ENCODE measurements around the gene SEM1.

Gene SEM1

DNA sequence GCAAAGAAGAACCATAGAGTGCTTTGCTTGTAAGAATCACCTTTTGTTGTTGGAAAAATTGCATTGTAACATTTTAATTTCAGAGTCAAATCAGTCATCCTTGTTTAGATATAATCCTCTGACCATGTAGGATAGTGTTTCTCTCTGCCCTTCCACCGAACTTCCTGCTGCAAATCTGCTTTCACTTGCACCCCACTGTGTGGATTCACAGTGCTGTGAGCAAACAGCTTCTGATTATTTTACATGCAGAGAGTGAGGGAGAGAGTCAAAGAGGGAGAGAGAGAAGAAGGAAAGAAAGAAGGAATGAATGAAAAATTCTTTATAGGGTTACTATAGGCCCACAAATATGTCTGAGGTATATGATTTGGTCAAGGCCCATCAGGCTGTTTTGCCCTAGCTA is 30.0 kb upstream of the SEM1 start:
- no peaks in the 10 kb centered on the region for H3K9me3 ChIP-seq (ENCODE audit: insufficient read depth, low read length)
- TF ChIP-seq EZH2phosphoT487 (IDR thresholded peaks at IDR 0.05; ENCODE audit: low read depth): no peak
- TF ChIP-seq, protein P1, sequence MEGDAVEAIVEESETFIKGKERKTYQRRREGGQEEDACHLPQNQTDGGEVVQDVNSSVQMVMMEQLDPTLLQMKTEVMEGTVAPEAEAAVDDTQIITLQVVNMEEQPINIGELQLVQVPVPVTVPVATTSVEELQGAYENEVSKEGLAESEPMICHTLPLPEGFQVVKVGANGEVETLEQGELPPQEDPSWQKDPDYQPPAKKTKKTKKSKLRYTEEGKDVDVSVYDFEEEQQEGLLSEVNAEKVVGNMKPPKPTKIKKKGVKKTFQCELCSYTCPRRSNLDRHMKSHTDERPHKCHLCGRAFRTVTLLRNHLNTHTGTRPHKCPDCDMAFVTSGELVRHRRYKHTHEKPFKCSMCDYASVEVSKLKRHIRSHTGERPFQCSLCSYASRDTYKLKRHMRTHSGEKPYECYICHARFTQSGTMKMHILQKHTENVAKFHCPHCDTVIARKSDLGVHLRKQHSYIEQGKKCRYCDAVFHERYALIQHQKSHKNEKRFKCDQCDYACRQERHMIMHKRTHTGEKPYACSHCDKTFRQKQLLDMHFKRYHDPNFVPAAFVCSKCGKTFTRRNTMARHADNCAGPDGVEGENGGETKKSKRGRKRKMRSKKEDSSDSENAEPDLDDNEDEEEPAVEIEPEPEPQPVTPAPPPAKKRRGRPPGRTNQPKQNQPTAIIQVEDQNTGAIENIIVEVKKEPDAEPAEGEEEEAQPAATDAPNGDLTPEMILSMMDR (IDR thresholded peaks at IDR 0.05; ENCODE audit: low read depth, low read length): no peak
- H2AFZ ChIP-seq (ENCODE audit: low read depth, low read length): no peak overlapping the region
- H3K4me3 ChIP-seq (ENCODE audit: low read length): no peak overlapping the region
- no peaks in the 10 kb centered on the region for H3K36me3 ChIP-seq (replicated peaks; ENCODE audit: low read depth, low read length)
- no peaks in the 10 kb centered on the region for H3K4me1 ChIP-seq (ENCODE audit: low read length)
- no peaks in the 10 kb centered on the region for H3K79me2 ChIP-seq (ENCODE audit: low read length)
- no peak overlapping the region for H3K4me2 ChIP-seq (ENCODE audit: low read length)
- H3K27me3 ChIP-seq (ENCODE audit: low read depth, low read length): peaks cover 10% of the 10 kb centered on the region
- no peak overlapping the region for H3K27ac ChIP-seq (ENCODE audit: low read length)
- no peaks in the 10 kb centered on the region for H4K20me1 ChIP-seq (ENCODE audit: insufficient read depth, low read length)
- H3K9ac ChIP-seq (ENCODE audit: low read length): no peak overlapping the region

- Histone ChIP-seq H3K4me1 (ENCODE audit: low read length) (no peaks in the 10 kb centered on the region), H2AFZ (ENCODE audit: low read depth, low read length) (no peak overlapping the region), H3K36me3 (replicated peaks; ENCODE audit: low read depth, low read length) (no peaks in the 10 kb centered on the region), H3K27me3 (ENCODE audit: low read depth, low read length) (peaks cover 10% of the 10 kb centered on the region), H3K79me2 (ENCODE audit: low read length) (no peaks in the 10 kb centered on the region), H3K27ac (ENCODE audit: low read length) (no peak overlapping the region), H4K20me1 (ENCODE audit: insufficient read depth, low read length) (no peaks in the 10 kb centered on the region), H3K4me3 (ENCODE audit: low read length) (no peak overlapping the region), H3K9me3 (ENCODE audit: insufficient read depth, low read length) (no peaks in the 10 kb centered on the region), H3K4me2 (ENCODE audit: low read length) (no peak overlapping the region), H3K9ac (ENCODE audit: low read length) (no peak overlapping the region)
- TF ChIP-seq, protein P1 (IDR thresholded peaks at IDR 0.05; ENCODE audit: low read depth, low read length): no peak
- no peak for TF ChIP-seq EZH2phosphoT487 (IDR thresholded peaks at IDR 0.05; ENCODE audit: low read depth)
Measured at GRCh38 chr7:96739167-96739566, 29.5 kb upstream of the SEM1 start.

- H4K20me1 ChIP-seq (ENCODE audit: insufficient read depth, low read length): no peaks in the 10 kb centered on the region
- no peak overlapping the region for H3K4me3 ChIP-seq (ENCODE audit: low read length)
- H3K36me3 ChIP-seq (replicated peaks; ENCODE audit: low read depth, low read length): no peaks in the 10 kb centered on the region
- no peaks in the 10 kb centered on the region for H3K79me2 ChIP-seq (ENCODE audit: low read length)
- TF ChIP-seq, protein P1 (IDR thresholded peaks at IDR 0.05; ENCODE audit: low read depth, low read length): no peak
- no peak for TF ChIP-seq EZH2phosphoT487 (IDR thresholded peaks at IDR 0.05; ENCODE audit: low read depth)
- no peak overlapping the region for H3K4me2 ChIP-seq (ENCODE audit: low read length)
- H2AFZ ChIP-seq (ENCODE audit: low read depth, low read length): no peak overlapping the region
- no peaks in the 10 kb centered on the region for H3K9me3 ChIP-seq (ENCODE audit: insufficient read depth, low read length)
- no peak overlapping the region for H3K27ac ChIP-seq (ENCODE audit: low read length)
- H3K27me3 ChIP-seq (ENCODE audit: low read depth, low read length): peaks cover 10% of the 10 kb centered on the region
- H3K9ac ChIP-seq (ENCODE audit: low read length): no peak overlapping the region
- H3K4me1 ChIP-seq (ENCODE audit: low read length): no peaks in the 10 kb centered on the region
Measured at GRCh38 chr7:96738705-96739104, 29.1 kb upstream of the SEM1 start.

- no peak overlapping the region for H2AFZ ChIP-seq (ENCODE audit: low read depth, low read length)
- H4K20me1 ChIP-seq (ENCODE audit: insufficient read depth, low read length): no peaks in the 10 kb centered on the region
- H3K27ac ChIP-seq (ENCODE audit: low read length): no peak overlapping the region
- no peak for TF ChIP-seq EZH2phosphoT487 (IDR thresholded peaks at IDR 0.05; ENCODE audit: low read depth)
- TF ChIP-seq, protein P1 (IDR thresholded peaks at IDR 0.05; ENCODE audit: low read depth, low read length): peak; percentile 11; the same call in 1 of the 2 replicates
- no peaks in the 10 kb centered on the region for H3K36me3 ChIP-seq (replicated peaks; ENCODE audit: low read depth, low read length)
- H3K27me3 ChIP-seq (ENCODE audit: low read depth, low read length): peaks cover 10% of the 10 kb centered on the region
- no peak overlapping the region for H3K4me2 ChIP-seq (ENCODE audit: low read length)
- no peaks in the 10 kb centered on the region for H3K9me3 ChIP-seq (ENCODE audit: insufficient read depth, low read length)
- no peaks in the 10 kb centered on the region for H3K79me2 ChIP-seq (ENCODE audit: low read length)
- no peaks in the 10 kb centered on the region for H3K4me1 ChIP-seq (ENCODE audit: low read length)
- no peak overlapping the region for H3K4me3 ChIP-seq (ENCODE audit: low read length)
- no peak overlapping the region for H3K9ac ChIP-seq (ENCODE audit: low read length)
Measured at GRCh38 chr7:96737545-96738050, 28.0 kb upstream of the SEM1 start.
